IMR-90 (cell line): ENCODE measurements around the gene SYNM. TPM values are rescaled to one million over a fixed set of nuclear protein-coding genes. Genes with fewer than 3 reads are reported as not detected.

Source experiments
- ATAC-seq: fragments of 200-7000 bp; cut with Tn5 transposase; 2 replicates; pipeline ENCODE4 v1.9.1; 2020; ENCODE audit warnings: low read depth, mild to moderate bottlenecking, moderate library complexity
- BruUV-seq: library from RNA; stranded (reverse); fragments of 400-500 nt; replicated peaks from 2 replicates; lab custom pipeline; 2021; lab: Mats Ljungman, UMichigan
- CTCF ChIA-PET: fragments of 300-600 bp; formaldehyde crosslinking; extraction: SDS; loops from one replicate; lab custom pipeline; 2021; ENCODE audit warnings: antibody characterized with exemption; lab: Yijun Ruan, JAX
- POLR2A ChIA-PET: fragments of 300-600 bp; sonication (Branson Sonifier 250); formaldehyde crosslinking; loops from one replicate; lab custom pipeline; 2022; ENCODE audit warnings: antibody characterized with exemption; ENCODE audit not compliant: unreplicated experiment; lab: Charles Lee
- DNase-seq: peaks from one replicate; pipeline ENCODE4 v3.0.0; 2013
- H2AFZ ChIP-seq: replicated peaks from 2 replicates; pipeline ENCODE3; 2013; ENCODE audit warnings: low read length, mild to moderate bottlenecking; ENCODE audit not compliant: poor library complexity
- H2AK5ac ChIP-seq: 2 replicates; pipeline ENCODE4 v1.6.1; 2013; ENCODE audit warnings: low read depth, low read length, inconsistent platforms
- H2AK9ac ChIP-seq: replicated peaks from 2 replicates; pipeline ENCODE3; 2013; ENCODE audit warnings: mild to moderate bottlenecking, low read depth, low read length, moderate library complexity; ENCODE audit not compliant: poor library complexity
- H2BK120ac ChIP-seq: 2 replicates; pipeline ENCODE4 v1.6.1; 2013; ENCODE audit warnings: low read depth, low read length, inconsistent platforms
- H2BK15ac ChIP-seq: 3 replicates; pipeline ENCODE4 v1.6.1; 2013; ENCODE audit warnings: low read depth, low read length, inconsistent platforms
- H2BK20ac ChIP-seq: 2 replicates; pipeline ENCODE4 v1.6.1; 2013; ENCODE audit warnings: low read depth, mild to moderate bottlenecking, inconsistent platforms, low read length, moderate library complexity
- H2BK5ac ChIP-seq: 2 replicates; pipeline ENCODE4 v1.6.1; 2013; ENCODE audit warnings: mild to moderate bottlenecking, low read depth, low read length, inconsistent platforms; ENCODE audit not compliant: poor library complexity, severe bottlenecking
- H3K14ac ChIP-seq: replicated peaks from 2 replicates; pipeline ENCODE4 v1.6.1; 2013; ENCODE audit warnings: low read depth, low read length, inconsistent platforms
- H3K18ac ChIP-seq: 2 replicates; pipeline ENCODE4 v1.6.1; 2013; ENCODE audit warnings: low read depth, low read length, control low read depth
- H3K23ac ChIP-seq: 2 replicates; pipeline ENCODE4 v1.6.1; 2013; ENCODE audit warnings: low read depth, low read length, inconsistent platforms
- H3K27ac ChIP-seq: 2 replicates; pipeline ENCODE4 v1.5.1; 2013; ENCODE audit warnings: mild to moderate bottlenecking, control low read depth, low read length; ENCODE audit not compliant: insufficient read depth
- H3K27me3 ChIP-seq: 2 replicates; pipeline ENCODE4 v1.6.1; 2013; ENCODE audit warnings: low read length; ENCODE audit not compliant: control insufficient read depth, insufficient read depth
- H3K36me3 ChIP-seq: 2 replicates; pipeline ENCODE4 v1.6.1; 2013; ENCODE audit warnings: low read length, mixed read lengths; ENCODE audit not compliant: control insufficient read depth, insufficient read depth
- H3K4ac ChIP-seq: 2 replicates; pipeline ENCODE4 v1.6.1; 2013; ENCODE audit warnings: low read depth, low read length, inconsistent platforms
- H3K4me1 ChIP-seq: 2 replicates; pipeline ENCODE4 v1.6.1; 2013; ENCODE audit warnings: low read length, mixed read lengths; ENCODE audit not compliant: control insufficient read depth, insufficient read depth
- H3K4me2 ChIP-seq: 2 replicates; pipeline ENCODE4 v1.6.1; 2013; ENCODE audit warnings: low read depth, mild to moderate bottlenecking, control low read depth, low read length, moderate library complexity
- H3K4me3 ChIP-seq: 2 replicates; pipeline ENCODE4 v1.5.1; 2013; ENCODE audit warnings: low read depth, mild to moderate bottlenecking, control low read depth, low read length, moderate library complexity; ENCODE audit not compliant: insufficient read depth
- H3K56ac ChIP-seq: 2 replicates; pipeline ENCODE4 v1.6.1; 2013; ENCODE audit warnings: low read length, inconsistent platforms; ENCODE audit not compliant: insufficient read depth; ENCODE audit errors: extremely low read depth
- H3K79me1 ChIP-seq, 2 experiments: 2 replicates each; pipeline ENCODE4 v1.6.1; 2013; ENCODE audit warnings: low read length in 2 of 2, inconsistent platforms in 1 of 2, low read depth in 1 of 2
- H3K9ac ChIP-seq: 2 replicates; pipeline ENCODE4 v1.6.1; 2013; ENCODE audit warnings: low read depth, low read length, control low read depth
- H3K9me1 ChIP-seq: 2 replicates; pipeline ENCODE4 v1.6.1; 2013; ENCODE audit warnings: low read length, inconsistent platforms; ENCODE audit not compliant: insufficient read depth
- H3K9me3 ChIP-seq: 2 replicates; pipeline ENCODE4 v1.6.1; 2013; ENCODE audit warnings: low read length; ENCODE audit not compliant: control insufficient read depth, insufficient read depth
- H4K20me1 ChIP-seq: 2 replicates; pipeline ENCODE4 v1.6.1; 2013; ENCODE audit warnings: low read length, inconsistent platforms; ENCODE audit not compliant: insufficient read depth
- H4K5ac ChIP-seq: 2 replicates; pipeline ENCODE4 v1.6.1; 2013; ENCODE audit warnings: mild to moderate bottlenecking, low read depth, low read length, control low read depth
- H4K8ac ChIP-seq, 2 experiments: 2 replicates each; pipeline ENCODE4 v1.6.1; 2013; ENCODE audit warnings: low read depth in 2 of 2, low read length in 2 of 2, control low read depth in 1 of 2, inconsistent platforms in 1 of 2
- H4K91ac ChIP-seq: 2 replicates; pipeline ENCODE4 v1.6.1; 2013; ENCODE audit warnings: low read depth, low read length, inconsistent platforms; ENCODE audit not compliant: insufficient read depth
- MAFK ChIP-seq: IDR thresholded peaks from 2 replicates; pipeline ENCODE4 v1.6.1; 2012; ENCODE audit warnings: low read depth, low read length, improper control_type of control experiment
- MXI1 ChIP-seq: IDR thresholded peaks from 2 replicates; pipeline ENCODE4 v1.6.1; 2012; ENCODE audit warnings: low read depth, mild to moderate bottlenecking, low read length, moderate library complexity, borderline replicate concordance
- RCOR1 ChIP-seq: IDR thresholded peaks from 2 replicates; pipeline ENCODE4 v1.6.1; 2012; ENCODE audit warnings: mild to moderate bottlenecking, low read length, improper control_type of control experiment; ENCODE audit not compliant: insufficient replicate concordance
- SMC3 ChIP-seq: fragments of 150-350 bp; IDR thresholded peaks from 2 replicates; pipeline ENCODE4 v1.6.1; 2016; ENCODE audit warnings: low read depth, mild to moderate bottlenecking, antibody characterized with exemption, low read length, moderate library complexity
- WGBS, 2 experiments: methylation state at CpG; one replicate each; pipeline versions ENCODE4 v1.1.5 to v1.1.7; 2013; ENCODE audit warnings: missing lambda C conversion rate in 2 of 2; ENCODE audit not compliant: insufficient read length in 1 of 2; ENCODE audit errors: extremely low coverage in 2 of 2; 5-methylcytosine and 5-hydroxymethylcytosine counted together
- dilution Hi-C: fragments of 300-500 bp; cut with HindIII; formaldehyde crosslinking; loops from one replicate; pipeline ENCODE4 v1.14.3; 2018; ENCODE audit warnings: low sequenced_read_pairs; ENCODE audit not compliant: unreplicated experiment
- in situ Hi-C: fragments of 300-500 bp; cut with MboI; formaldehyde crosslinking; loops from 3 replicates; pipeline ENCODE4 v1.14.3; 2019; ENCODE audit warnings: low sequenced_read_pairs, inconsistent platforms, mixed read lengths
- intact Hi-C: fragments of 100-400 bp; cut with micrococcal nuclease; formaldehyde crosslinking; loops from 2 replicates; pipeline ENCODE4 v1.10.0; 2022
- polyA plus RNA-seq, 3 experiments: library from polyadenylated mRNA; depleted of rRNA; stranded (reverse); fragments of >200 nt; gene quantifications; 2 replicates each; pipeline ENCODE4 v1.2.3, GENCODE V29; 2012; ENCODE audit warnings: low replicate concordance in 1 of 3
- total RNA-seq: library from RNA; depleted of rRNA; stranded (reverse); fragments of >200 nt; gene quantifications from 2 replicates; pipeline ENCODE4 v1.2.3, GENCODE V29; 2012
- TF ChIP-seq, protein P1 (sequence below): conservative IDR thresholded peaks from 2 replicates; pipeline ENCODE4 v1.5.1; 2012; ENCODE audit warnings: mild to moderate bottlenecking, low read depth, low read length, improper control_type of control experiment

The SYNM gene
- total and polyA plus RNA-seq, 2 of the 4 experiments (the other 2 are of a cell fraction), result 2.1 to 3.4 TPM

DNA sequence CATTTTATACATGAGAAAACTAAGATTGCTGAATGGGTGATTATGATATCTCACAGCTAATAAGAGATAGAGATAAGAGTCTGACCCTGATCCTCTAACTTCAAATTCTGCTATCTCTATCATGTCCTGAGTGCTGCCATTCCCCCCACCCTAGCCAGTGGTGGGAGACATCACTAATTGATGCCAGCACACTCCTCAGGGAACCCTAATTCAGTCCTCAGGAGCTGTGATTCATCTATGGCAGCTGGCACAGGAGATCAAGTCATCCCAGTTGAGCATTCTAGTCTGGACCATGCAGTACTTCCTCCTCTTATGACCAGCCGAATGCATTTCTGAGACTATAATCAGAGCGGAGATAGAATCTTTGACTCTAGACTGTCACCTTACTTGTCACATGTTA lies 71.9 kb downstream of the SYNM start:
- Histone ChIP-seq H4K91ac (no peak overlapping the region), H4K5ac (no peak overlapping the region), H3K4me2 (no peak overlapping the region), H2BK15ac (no peak overlapping the region), H2AK5ac (no peak overlapping the region), H2BK20ac (no peak overlapping the region), H2BK120ac (no peak overlapping the region), H3K4me1 (peaks cover 9% of the 10 kb centered on the region), H3K56ac (no peak overlapping the region), H3K14ac (no peak overlapping the region), H3K36me3 (peaks cover 13% of the 10 kb centered on the region), H4K20me1 (no peaks in the 10 kb centered on the region), H3K4ac (no peak overlapping the region), H3K23ac (no peak overlapping the region), H3K18ac (no peak overlapping the region), H4K8ac (no peak overlapping the region), H2BK5ac (no peak overlapping the region), H2AK9ac (no peak overlapping the region), H3K27ac (no peak overlapping the region), H3K27me3 (no peaks in the 10 kb centered on the region), H2AFZ (no peak overlapping the region), H3K9me3 (no peaks in the 10 kb centered on the region), H3K4me3 (no peak overlapping the region), H3K9me1 (peaks cover 15% of the 10 kb centered on the region), H3K79me1 (0 out of 4 replicates have a peak, but pooled peaks cover 0 to 5% of the 10 kb centered on the region in 2 experiments), H3K9ac (no peak overlapping the region)
- DNase-seq (no peak), ATAC-seq (no peak)
- TF ChIP-seq SMC3 (no peak), MAFK (no peak), MXI1 (no peak), RCOR1 (no peak)
- TF ChIP-seq, protein P1, sequence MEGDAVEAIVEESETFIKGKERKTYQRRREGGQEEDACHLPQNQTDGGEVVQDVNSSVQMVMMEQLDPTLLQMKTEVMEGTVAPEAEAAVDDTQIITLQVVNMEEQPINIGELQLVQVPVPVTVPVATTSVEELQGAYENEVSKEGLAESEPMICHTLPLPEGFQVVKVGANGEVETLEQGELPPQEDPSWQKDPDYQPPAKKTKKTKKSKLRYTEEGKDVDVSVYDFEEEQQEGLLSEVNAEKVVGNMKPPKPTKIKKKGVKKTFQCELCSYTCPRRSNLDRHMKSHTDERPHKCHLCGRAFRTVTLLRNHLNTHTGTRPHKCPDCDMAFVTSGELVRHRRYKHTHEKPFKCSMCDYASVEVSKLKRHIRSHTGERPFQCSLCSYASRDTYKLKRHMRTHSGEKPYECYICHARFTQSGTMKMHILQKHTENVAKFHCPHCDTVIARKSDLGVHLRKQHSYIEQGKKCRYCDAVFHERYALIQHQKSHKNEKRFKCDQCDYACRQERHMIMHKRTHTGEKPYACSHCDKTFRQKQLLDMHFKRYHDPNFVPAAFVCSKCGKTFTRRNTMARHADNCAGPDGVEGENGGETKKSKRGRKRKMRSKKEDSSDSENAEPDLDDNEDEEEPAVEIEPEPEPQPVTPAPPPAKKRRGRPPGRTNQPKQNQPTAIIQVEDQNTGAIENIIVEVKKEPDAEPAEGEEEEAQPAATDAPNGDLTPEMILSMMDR, result no peak
- WGBS, 2 experiments, result no CpG with 5 or more reads among the region's 2 CpGs
- dilution Hi-C loops, result no loop called here
- ChIA-PET POLR2A (no interaction called here), CTCF (no interaction called here)
- intact Hi-C loops, result no loop called here
- no TSS peak for BruUV-seq
- in situ Hi-C loops, result no loop called here
